Esophagus muscularis mucosa (tissue), 4 donors: ENCODE data around the gene RAB17. TPM values are rescaled to one million over a fixed set of nuclear protein-coding genes. Genes with fewer than 3 reads are reported as not detected.

Experiments used
- DNase-seq: peaks from one replicate; pipeline ENCODE4 v3.0.0-alpha.2; 2017; ENCODE audit errors: extremely low spot score
- H3K27ac ChIP-seq, 4 donors: fragments of 200-600 bp; sonication (generic); replicated peaks in 1 of 4; 1 replicate in 3 of 4; 2 replicates in 1 of 4; pipeline ENCODE4 v1.5.1; 2016 to 2019; ENCODE audit warnings: mild to moderate bottlenecking in 1 of 4
- H3K27me3 ChIP-seq, 4 donors: fragments of 200-600 bp; sonication (generic); one replicate each; pipeline versions ENCODE4 v1.5.1 to v1.6.0; 2016 to 2019
- H3K36me3 ChIP-seq, 4 donors: fragments of 200-600 bp; sonication (generic); one replicate each; pipeline ENCODE4 v1.5.1; 2016 to 2019
- H3K4me1 ChIP-seq, 4 donors: fragments of 200-600 bp; sonication (generic); one replicate each; pipeline ENCODE4 v1.5.1; 2016 to 2019
- H3K4me3 ChIP-seq, 4 donors: fragments of 200-600 bp; sonication (generic); 1 replicate in 2 of 4; 2 replicates in 2 of 4; pipeline ENCODE4 v1.5.1; 2016 to 2019; ENCODE audit warnings: mild to moderate bottlenecking in 4 of 4, moderate library complexity in 1 of 4
- H3K9me3 ChIP-seq, 4 donors: fragments of 200-600 bp; sonication (generic); 1 replicate in 3 of 4; 2 replicates in 1 of 4; pipeline ENCODE4 v1.5.1; 2016 to 2019
- CTCF ChIP-seq, 3 experiments: fragments of 200-600 bp in 2 of 3; fragments of 450-650 bp in 1 of 3; sonication (generic) in 2 of 3; IDR thresholded peaks; one replicate each; pipeline ENCODE4 v1.5.1; 2017 to 2019; ENCODE audit warnings: antibody characterized with exemption in 3 of 3, mild to moderate bottlenecking in 2 of 3, moderate library complexity in 1 of 3
- EP300 ChIP-seq: sonication (generic); formaldehyde crosslinking; IDR thresholded peaks from one replicate; pipeline ENCODE4 v1.6.1; 2017; ENCODE audit warnings: antibody characterized with exemption
- POLR2A ChIP-seq: fragments of 450-650 bp; IDR thresholded peaks from one replicate; pipeline ENCODE4 v1.6.1; 2017; ENCODE audit warnings: antibody characterized with exemption, moderate library complexity, mild to moderate bottlenecking, low read depth
- POLR2AphosphoS5 ChIP-seq, 2 donors: sonication (generic); formaldehyde crosslinking; IDR thresholded peaks; one replicate each; pipeline ENCODE4 v1.6.1; 2017; ENCODE audit warnings: antibody characterized with exemption in 2 of 2
- WGBS: methylation state at CpG from one replicate; pipeline ENCODE4 v1.1.5; 2018; 5-methylcytosine and 5-hydroxymethylcytosine counted together
- intact Hi-C: fragments of 100-400 bp; cut with DNase I; formaldehyde crosslinking; loops from one replicate; pipeline ENCODE4 v1.15.1; 2023
- total RNA-seq, 4 donors: library from RNA; depleted of rRNA; stranded (reverse); fragments of >200 nt; gene quantifications; one replicate each; pipeline versions ENCODE4 v1.1.0 to v1.2.1, GENCODE V29; 2016

RAB17 gene
- total RNA-seq, 4 donors from 2014 or later = 0.83 to 3.7 (median 1.4) TPM

- intact Hi-C loops = loop anchor here (10.0 kb wide), 1 partner anchor 116 kb away; no protein-coding TSS in a partner anchor
- H3K4me1 ChIP-seq = peaks cover 53 to 73% (median 66%) of the 10 kb centered on the region in 4 donors
- TF ChIP-seq EP300 (no peak), CTCF (IDR thresholded peaks at IDR 0.05) (no peak), POLR2AphosphoS5 (IDR thresholded peaks at IDR 0.05) (no peak), POLR2A (no peak)
- H3K36me3 ChIP-seq = peaks cover 0 to 9% (median 2%) of the 10 kb centered on the region in 4 donors
- H3K27ac ChIP-seq = no peak overlapping the region
- no peaks in the 10 kb centered on the region for H3K27me3 ChIP-seq
- DNase-seq = no peak
- 76% methylated on average over 14 of the region's 14 CpGs for WGBS
- H3K9me3 ChIP-seq = no peaks in the 10 kb centered on the region
- no peak overlapping the region for H3K4me3 ChIP-seq
Observed at GRCh38 chr2:237631007-237631785, 40.7 kb upstream of the RAB17 start.

- Histone ChIP-seq H3K4me3 (no peak overlapping the region), H3K9me3 (no peaks in the 10 kb centered on the region), H3K36me3 (peaks cover 0 to 9% (median 2%) of the 10 kb centered on the region in 4 donors), H3K27ac (no peak overlapping the region), H3K4me1 (peaks cover 53 to 80% (median 74%) of the 10 kb centered on the region in 4 donors), H3K27me3 (no peaks in the 10 kb centered on the region)
- intact Hi-C loops = loop anchor here (10.0 kb wide), 1 partner anchor 116 kb away; no protein-coding TSS in a partner anchor
- TF ChIP-seq POLR2AphosphoS5 (IDR thresholded peaks at IDR 0.05) = no peak
- DNase-seq = no peak
- 80% methylated on average over 11 of the region's 12 CpGs for WGBS
Observed at GRCh38 chr2:237630216-237631000, 39.9 kb upstream of the RAB17 start.

- no peak for DNase-seq
- no peak overlapping the region for H3K4me3 ChIP-seq
- peaks cover 53 to 81% (median 77%) of the 10 kb centered on the region in 4 donors for H3K4me1 ChIP-seq
- H3K27me3 ChIP-seq = no peaks in the 10 kb centered on the region
- H3K27ac ChIP-seq = no peak overlapping the region
- no peaks in the 10 kb centered on the region for H3K9me3 ChIP-seq
- 65% methylated on average over 8 of the region's 8 CpGs for WGBS
- H3K36me3 ChIP-seq = peaks cover 0 to 9% (median 2%) of the 10 kb centered on the region in 4 donors
- intact Hi-C loops = loop anchor here (10.0 kb wide), 1 partner anchor 115 kb away; no protein-coding TSS in a partner anchor
- no peak for TF ChIP-seq EP300
- no peak for TF ChIP-seq POLR2A
- no peak for TF ChIP-seq CTCF (IDR thresholded peaks at IDR 0.05)
- no peak for TF ChIP-seq POLR2AphosphoS5 (IDR thresholded peaks at IDR 0.05)
Observed at GRCh38 chr2:237629739-237630138, 39.2 kb upstream of the RAB17 start.

GRCh38 chr2:237629188-237629534, 38.6 kb upstream of the RAB17 start:
- H3K27me3 ChIP-seq = no peaks in the 10 kb centered on the region
- peak overlapping the region in 3 of 4 donors; percentile 83 to 95 (median 89) for H3K4me3 ChIP-seq
- H3K4me1 ChIP-seq = peaks cover 53 to 80% (median 77%) of the 10 kb centered on the region in 4 donors
- DNase-seq = no peak
- peak overlapping the region in 2 of 4 donors; percentile 89 for H3K27ac ChIP-seq
- WGBS = 50% methylated on average over 1 of the region's 1 CpG
- no peaks in the 10 kb centered on the region for H3K9me3 ChIP-seq
- H3K36me3 ChIP-seq = peaks cover 0 to 9% (median 2%) of the 10 kb centered on the region in 4 donors
- TF ChIP-seq POLR2AphosphoS5 (IDR thresholded peaks at IDR 0.05) (peak in 1 of 2 donors; percentile 3), POLR2A (no peak), CTCF (IDR thresholded peaks at IDR 0.05) (no peak), EP300 (no peak)
- intact Hi-C loops = no loop called here
